Immature natural killer cell (primary cell): ENCODE measurements around the gene SULF2. TPM values are rescaled to one million over a fixed set of nuclear protein-coding genes. Genes with fewer than 3 reads are reported as not detected.

Experiments
- DNase-seq, 3 donors: peaks; one replicate each; pipeline ENCODE4 v3.0.0; 2022; ENCODE audit warnings: mixed read lengths in 1 of 3
- H3K27ac Mint-ChIP-seq, 6 donors: one replicate each; pipeline ENCODE4 v1.8.0; 2020; ENCODE audit warnings: mixed read lengths in 6 of 6, mild to moderate bottlenecking in 5 of 6, inconsistent platforms in 4 of 6, moderate library complexity in 3 of 6
- H3K27me3 Mint-ChIP-seq, 3 donors: one replicate each; pipeline ENCODE4 v1.8.0; 2020 to 2021; ENCODE audit warnings: low read depth in 3 of 3, mild to moderate bottlenecking in 3 of 3, mixed read lengths in 3 of 3, moderate library complexity in 3 of 3, inconsistent platforms in 1 of 3
- H3K36me3 Mint-ChIP-seq, 3 donors: one replicate each; pipeline ENCODE4 v1.8.0; 2020; ENCODE audit warnings: mixed read lengths in 3 of 3, inconsistent platforms in 2 of 3, mild to moderate bottlenecking in 2 of 3
- H3K4me1 Mint-ChIP-seq, 2 donors: one replicate each; pipeline ENCODE4 v1.8.0; 2020; ENCODE audit warnings: inconsistent platforms in 2 of 2, mild to moderate bottlenecking in 2 of 2, mixed read lengths in 2 of 2, moderate library complexity in 1 of 2
- H3K4me3 Mint-ChIP-seq, 5 donors: one replicate each; pipeline ENCODE4 v1.8.0; 2020; ENCODE audit warnings: mild to moderate bottlenecking in 5 of 5, mixed read lengths in 5 of 5, inconsistent platforms in 3 of 5, moderate library complexity in 3 of 5
- H3K9me3 Mint-ChIP-seq, 6 donors: one replicate each; pipeline ENCODE4 v1.8.0; 2020; ENCODE audit warnings: mild to moderate bottlenecking in 6 of 6, mixed read lengths in 6 of 6, inconsistent platforms in 4 of 6, moderate library complexity in 3 of 6
- polyA plus RNA-seq, 3 donors: library from polyadenylated mRNA; unstranded; fragments of 300-500 nt; fragmentation: Illumina TruSeq; gene quantifications; one replicate each; pipeline ENCODE4 v1.2.3, GENCODE V29; 2021

Gene SULF2
- polyA plus RNA-seq, 3 donors from 2014 or later, result 1.3 to 3.7 (median 3.0) TPM

- Mint-ChIP-seq H3K36me3 (no peaks in the 10 kb centered on the region), H3K4me1 (no peaks in the 10 kb centered on the region), H3K4me3 (no peak overlapping the region), H3K27me3 (peaks cover 0 to 2% (median 2%) of the 10 kb centered on the region in 3 donors), H3K27ac (no peak overlapping the region), H3K9me3 (peaks cover 0 to 1% (median 0%) of the 10 kb centered on the region in 6 donors)
- DNase-seq, result no peak
Measured at GRCh38 chr20:47773371-47773786, 11.9 kb downstream of the SULF2 start.

GRCh38 chr20:47770935-47771334, 14.3 kb downstream of the SULF2 start:
- H3K4me3 Mint-ChIP-seq, result no peak overlapping the region
- peaks cover 0 to 1% (median 0%) of the 10 kb centered on the region in 6 donors for H3K9me3 Mint-ChIP-seq
- no peaks in the 10 kb centered on the region for H3K36me3 Mint-ChIP-seq
- no peak for DNase-seq
- H3K4me1 Mint-ChIP-seq, result no peaks in the 10 kb centered on the region
- H3K27ac Mint-ChIP-seq, result no peak overlapping the region
- peaks cover 0 to 3% (median 0%) of the 10 kb centered on the region in 3 donors for H3K27me3 Mint-ChIP-seq

GRCh38 chr20:47768016-47768824, 17.1 kb downstream of the SULF2 start:
- peaks cover 2 to 14% (median 3%) of the 10 kb centered on the region in 3 donors for H3K27me3 Mint-ChIP-seq
- H3K4me1 Mint-ChIP-seq, result no peaks in the 10 kb centered on the region
- H3K27ac Mint-ChIP-seq, result no peak overlapping the region
- DNase-seq, result no peak
- H3K36me3 Mint-ChIP-seq, result no peaks in the 10 kb centered on the region
- H3K4me3 Mint-ChIP-seq, result no peak overlapping the region
- H3K9me3 Mint-ChIP-seq, result peaks cover 0 to 2% (median 0%) of the 10 kb centered on the region in 6 donors

- H3K4me3 Mint-ChIP-seq, result no peak overlapping the region
- DNase-seq, result no peak
- H3K36me3 Mint-ChIP-seq, result no peaks in the 10 kb centered on the region
- H3K4me1 Mint-ChIP-seq, result no peaks in the 10 kb centered on the region
- peaks cover 2 to 13% (median 3%) of the 10 kb centered on the region in 3 donors for H3K27me3 Mint-ChIP-seq
- H3K27ac Mint-ChIP-seq, result peak overlapping the region in 1 of 6 donors; percentile 10
- H3K9me3 Mint-ChIP-seq, result peaks cover 0 to 2% (median 0%) of the 10 kb centered on the region in 6 donors
Measured at GRCh38 chr20:47765691-47766594, 19.3 kb downstream of the SULF2 start.

- Mint-ChIP-seq H3K27me3 (peaks cover 2 to 15% (median 3%) of the 10 kb centered on the region in 3 donors), H3K9me3 (peaks cover 0 to 2% (median 0%) of the 10 kb centered on the region in 6 donors), H3K27ac (no peak overlapping the region)
Measured at GRCh38 chr20:47765271-47765670, 20.0 kb downstream of the SULF2 start.

GRCh38 chr20:47764154-47764733, 21.0 kb downstream of the SULF2 start:
- peaks cover 0 to 2% (median 0%) of the 10 kb centered on the region in 6 donors for H3K9me3 Mint-ChIP-seq
- DNase-seq, result no peak
- H3K27ac Mint-ChIP-seq, result no peak overlapping the region
- H3K36me3 Mint-ChIP-seq, result no peaks in the 10 kb centered on the region
- peaks cover 3 to 17% (median 6%) of the 10 kb centered on the region in 3 donors for H3K27me3 Mint-ChIP-seq
- no peaks in the 10 kb centered on the region for H3K4me1 Mint-ChIP-seq
- no peak overlapping the region for H3K4me3 Mint-ChIP-seq

More at GRCh38 chr20:47765271-47765670, 20.0 kb downstream of the SULF2 start:
- Mint-ChIP-seq H3K36me3 (no peaks in the 10 kb centered on the region), H3K4me3 (no peak overlapping the region), H3K4me1 (no peaks in the 10 kb centered on the region)
- DNase-seq, result no peak

GRCh38 chr20:47762699-47763268, 22.5 kb downstream of the SULF2 start:
- Mint-ChIP-seq H3K36me3 (no peaks in the 10 kb centered on the region), H3K4me1 (no peaks in the 10 kb centered on the region), H3K27ac (peak overlapping the region in 1 of 6 donors; percentile 7), H3K9me3 (peaks cover 0 to 2% (median 0%) of the 10 kb centered on the region in 6 donors), H3K27me3 (peaks cover 3 to 21% (median 6%) of the 10 kb centered on the region in 3 donors), H3K4me3 (no peak overlapping the region)
- DNase-seq, result no peak

- Mint-ChIP-seq H3K27ac (no peak overlapping the region), H3K4me3 (no peak overlapping the region), H3K27me3 (peaks cover 3 to 22% (median 6%) of the 10 kb centered on the region in 3 donors), H3K4me1 (no peaks in the 10 kb centered on the region), H3K9me3 (peaks cover 0 to 2% (median 0%) of the 10 kb centered on the region in 6 donors), H3K36me3 (no peaks in the 10 kb centered on the region)
- DNase-seq, result no peak
Measured at GRCh38 chr20:47761482-47762047, 23.7 kb downstream of the SULF2 start.

- no peak overlapping the region for H3K27ac Mint-ChIP-seq
Measured at GRCh38 chr20:47760686-47761481, 24.4 kb downstream of the SULF2 start.

GRCh38 chr20:47758517-47759450, 26.5 kb downstream of the SULF2 start:
- Mint-ChIP-seq H3K27me3 (peaks cover 0 to 17% (median 5%) of the 10 kb centered on the region in 3 donors), H3K4me1 (no peaks in the 10 kb centered on the region), H3K36me3 (no peaks in the 10 kb centered on the region), H3K4me3 (no peak overlapping the region), H3K27ac (no peak overlapping the region), H3K9me3 (no peaks in the 10 kb centered on the region)
- DNase-seq, result no peak

More at GRCh38 chr20:47760686-47761481, 24.4 kb downstream of the SULF2 start:
- Mint-ChIP-seq H3K4me3 (no peak overlapping the region), H3K36me3 (no peaks in the 10 kb centered on the region), H3K27me3 (peaks cover 3 to 23% (median 6%) of the 10 kb centered on the region in 3 donors), H3K4me1 (no peaks in the 10 kb centered on the region), H3K9me3 (peaks cover 0 to 2% (median 0%) of the 10 kb centered on the region in 6 donors)
- no peak for DNase-seq

GRCh38 chr20:47757145-47758035, 27.9 kb downstream of the SULF2 start:
- no peaks in the 10 kb centered on the region for H3K4me1 Mint-ChIP-seq
- no peaks in the 10 kb centered on the region for H3K9me3 Mint-ChIP-seq
- no peak overlapping the region for H3K4me3 Mint-ChIP-seq
- no peaks in the 10 kb centered on the region for H3K36me3 Mint-ChIP-seq
- H3K27ac Mint-ChIP-seq, result no peak overlapping the region
- DNase-seq, result no peak
- peaks cover 0 to 12% (median 5%) of the 10 kb centered on the region in 3 donors for H3K27me3 Mint-ChIP-seq
